ENCODE results near the gene EPHA5. TPM values are rescaled to one million over a fixed set of nuclear protein-coding genes. Genes with fewer than 3 reads are reported as not detected.
A peak's percentile ranks its signal among the peaks of the same experiment; 100 is the strongest.

Gene EPHA5
- total RNA-seq = under 1 TPM in 1 of 2 donors, not detected in 1; under 0.01 TPM

GRCh38 chr4:65670331-65671031, at the start of gene EPHA5:
Gene EPHA5 (minus strand): TSS chr4:65670489. CDS start chr4:65669742, 747 bp downstream.
- intact Hi-C loops (cut with DNase I) = no loop called here
- no peak within 1 kb of the TSS for H3K27ac ChIP-seq
- 2% methylated on average over 25 to 51 of the region's 51 CpGs for WGBS, 2 donors
- DNase-seq (peak; percentile 47 to 66 (median 51)), ATAC-seq (peak; percentile 85)
- H3K4me1 ChIP-seq = peaks cover 34% of the 10 kb centered on the region
- peak within 1 kb of the TSS; percentile 0 to 12 for H3K4me3 ChIP-seq
- TF ChIP-seq, protein P1, sequence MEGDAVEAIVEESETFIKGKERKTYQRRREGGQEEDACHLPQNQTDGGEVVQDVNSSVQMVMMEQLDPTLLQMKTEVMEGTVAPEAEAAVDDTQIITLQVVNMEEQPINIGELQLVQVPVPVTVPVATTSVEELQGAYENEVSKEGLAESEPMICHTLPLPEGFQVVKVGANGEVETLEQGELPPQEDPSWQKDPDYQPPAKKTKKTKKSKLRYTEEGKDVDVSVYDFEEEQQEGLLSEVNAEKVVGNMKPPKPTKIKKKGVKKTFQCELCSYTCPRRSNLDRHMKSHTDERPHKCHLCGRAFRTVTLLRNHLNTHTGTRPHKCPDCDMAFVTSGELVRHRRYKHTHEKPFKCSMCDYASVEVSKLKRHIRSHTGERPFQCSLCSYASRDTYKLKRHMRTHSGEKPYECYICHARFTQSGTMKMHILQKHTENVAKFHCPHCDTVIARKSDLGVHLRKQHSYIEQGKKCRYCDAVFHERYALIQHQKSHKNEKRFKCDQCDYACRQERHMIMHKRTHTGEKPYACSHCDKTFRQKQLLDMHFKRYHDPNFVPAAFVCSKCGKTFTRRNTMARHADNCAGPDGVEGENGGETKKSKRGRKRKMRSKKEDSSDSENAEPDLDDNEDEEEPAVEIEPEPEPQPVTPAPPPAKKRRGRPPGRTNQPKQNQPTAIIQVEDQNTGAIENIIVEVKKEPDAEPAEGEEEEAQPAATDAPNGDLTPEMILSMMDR (IDR thresholded peaks at IDR 0.05) = peak in 4 of 7 experiments; percentile 19 to 42 (median 36)
- no peak for TF ChIP-seq POLR2A (IDR thresholded peaks at IDR 0.05)
- H3K36me3 ChIP-seq (replicated peaks in 1 of 2; ENCODE audit: insufficient read depth in 1 of 2, low read depth in 2 of 2) = no peaks in the 10 kb centered on the region
- peaks cover 0 to 28% of the 10 kb centered on the region in 2 donors for H3K27me3 ChIP-seq
- H3K9me3 ChIP-seq = no peaks in the 10 kb centered on the region

DNA sequence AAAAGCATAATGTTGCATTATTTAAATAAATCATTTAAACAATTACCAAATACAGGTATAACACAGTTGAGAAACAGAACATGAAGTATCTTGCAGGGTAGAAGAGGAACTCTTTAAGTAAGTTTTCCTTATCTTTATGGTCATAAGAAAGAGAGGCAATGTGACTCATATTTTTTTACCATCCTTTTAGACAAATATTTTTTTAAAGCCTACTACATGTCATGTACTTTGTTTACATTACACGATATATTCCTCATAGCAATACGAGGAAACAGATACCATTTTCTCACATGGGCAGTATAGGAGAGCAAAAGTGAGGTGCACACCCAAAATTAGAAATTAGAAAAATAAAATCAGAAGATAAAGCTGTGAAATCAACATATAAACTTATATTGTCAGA, 49.3 kb upstream of the EPHA5 start:
- Histone ChIP-seq H3K27ac (no peak overlapping the region), H3K36me3 (replicated peaks in 1 of 2; ENCODE audit: insufficient read depth in 1 of 2, low read depth in 2 of 2) (no peaks in the 10 kb centered on the region), H3K4me3 (no peak overlapping the region), H3K4me1 (no peaks in the 10 kb centered on the region), H3K9me3 (no peaks in the 10 kb centered on the region), H3K27me3 (no peaks in the 10 kb centered on the region)
- TF ChIP-seq POLR2A (IDR thresholded peaks at IDR 0.05) = no peak
- TF ChIP-seq, protein P1 (IDR thresholded peaks at IDR 0.05) = no peak
- intact Hi-C loops (cut with DNase I) = no loop called here
- 54 to 67% methylated on average over 2 of the region's 2 CpGs for WGBS, 2 donors
- ATAC-seq (no peak), DNase-seq (no peak)

GRCh38 chr4:65698631-65699030, 28.3 kb upstream of the EPHA5 start:
- no peaks in the 10 kb centered on the region for H3K27me3 ChIP-seq
- no peak overlapping the region for H3K27ac ChIP-seq
- no peak for ATAC-seq
- no peak for DNase-seq
- H3K9me3 ChIP-seq = no peaks in the 10 kb centered on the region
- intact Hi-C loops (cut with DNase I) = no loop called here
- no peaks in the 10 kb centered on the region for H3K36me3 ChIP-seq (replicated peaks in 1 of 2; ENCODE audit: insufficient read depth in 1 of 2, low read depth in 2 of 2)
- WGBS, 2 donors = 91 to 97% methylated on average over 1 of the region's 1 CpG
- H3K4me1 ChIP-seq = no peaks in the 10 kb centered on the region
- no peak overlapping the region for H3K4me3 ChIP-seq
- TF ChIP-seq, protein P1 (IDR thresholded peaks at IDR 0.05) = no peak
- no peak for TF ChIP-seq POLR2A (IDR thresholded peaks at IDR 0.05)

GRCh38 chr4:65696436-65696835, 26.1 kb upstream of the EPHA5 start:
- no peak for TF ChIP-seq POLR2A (IDR thresholded peaks at IDR 0.05)
- TF ChIP-seq, protein P1 (IDR thresholded peaks at IDR 0.05) = no peak
- intact Hi-C loops (cut with DNase I) = no loop called here
- WGBS, 2 donors = 54 to 63% methylated on average over 4 of the region's 4 CpGs
- no peaks in the 10 kb centered on the region for H3K36me3 ChIP-seq (replicated peaks in 1 of 2; ENCODE audit: insufficient read depth in 1 of 2, low read depth in 2 of 2)
- H3K27ac ChIP-seq = no peak overlapping the region
- ATAC-seq (no peak), DNase-seq (no peak)
- H3K27me3 ChIP-seq = no peaks in the 10 kb centered on the region
- H3K4me3 ChIP-seq = no peak overlapping the region
- H3K4me1 ChIP-seq = no peaks in the 10 kb centered on the region
- no peaks in the 10 kb centered on the region for H3K9me3 ChIP-seq

- H3K36me3 ChIP-seq (replicated peaks in 1 of 2; ENCODE audit: insufficient read depth in 1 of 2, low read depth in 2 of 2) = no peaks in the 10 kb centered on the region
- no peak for ATAC-seq
- no peak for TF ChIP-seq POLR2A (IDR thresholded peaks at IDR 0.05)
- TF ChIP-seq, protein P1 (IDR thresholded peaks at IDR 0.05) = no peak
- intact Hi-C loops (cut with DNase I) = no loop called here
- no peak for DNase-seq
- WGBS, 2 donors = 29 to 38% methylated on average over 2 of the region's 2 CpGs
- no peak overlapping the region for H3K27ac ChIP-seq
- H3K27me3 ChIP-seq = peaks cover 0 to 28% of the 10 kb centered on the region in 2 donors
- no peaks in the 10 kb centered on the region for H3K9me3 ChIP-seq
- H3K4me3 ChIP-seq = no peak overlapping the region
- H3K4me1 ChIP-seq = peaks cover 34% of the 10 kb centered on the region
Observed at GRCh38 chr4:65671372-65671771, 1.1 kb upstream of the EPHA5 start.
